WERI-Rb-1 (cell line): ENCODE data around the gene GET4.

Source experiments
- DNase-seq: peaks from one replicate; pipeline ENCODE4 v3.0.0-alpha.2; 2020
- H3K27ac ChIP-seq: fragments of 250-450 bp; sonication (Bioruptor Pico); 2 replicates; pipeline ENCODE4 v1.5.1; 2020; ENCODE audit warnings: mild to moderate bottlenecking, moderate library complexity
- H3K27me3 ChIP-seq: fragments of 250-450 bp; sonication (Bioruptor Pico); 2 replicates; pipeline ENCODE4 v1.5.1; 2021; ENCODE audit warnings: mild to moderate bottlenecking, low read depth, moderate library complexity; ENCODE audit not compliant: insufficient read depth, severe bottlenecking
- H3K36me3 ChIP-seq: fragments of 250-450 bp; sonication (Bioruptor Pico); 2 replicates; pipeline ENCODE4 v1.5.1; 2020; ENCODE audit warnings: mild to moderate bottlenecking, moderate library complexity
- H3K4me3 ChIP-seq: 2 replicates; pipeline ENCODE4 v1.5.1; 2011; ENCODE audit warnings: low read depth, mild to moderate bottlenecking, control low read depth, low read length
- H3K9me3 ChIP-seq: fragments of 250-450 bp; sonication (Bioruptor Pico); 2 replicates; pipeline ENCODE4 v1.5.1; 2021; ENCODE audit warnings: mild to moderate bottlenecking, moderate library complexity; ENCODE audit not compliant: severe bottlenecking
- CTCF ChIP-seq: IDR thresholded peaks from 2 replicates; pipeline ENCODE4 v1.5.1; 2011; ENCODE audit warnings: low read depth, mild to moderate bottlenecking, control low read depth, inconsistent platforms, low read length

GET4 gene

GRCh38 chr7:884191-885003, 8.0 kb downstream of the GET4 start:
- peaks cover 47% of the 10 kb centered on the region for H3K36me3 ChIP-seq
- no peaks in the 10 kb centered on the region for H3K9me3 ChIP-seq
- TF ChIP-seq CTCF = no peak
- H3K27ac ChIP-seq = no peak overlapping the region
- no peak for DNase-seq
- no peaks in the 10 kb centered on the region for H3K27me3 ChIP-seq
- no peak overlapping the region for H3K4me3 ChIP-seq

- Histone ChIP-seq H3K4me3 (no peak overlapping the region), H3K9me3 (no peaks in the 10 kb centered on the region), H3K27me3 (no peaks in the 10 kb centered on the region), H3K27ac (no peak overlapping the region), H3K36me3 (peaks cover 38% of the 10 kb centered on the region)
- no peak for DNase-seq
- no peak for TF ChIP-seq CTCF
These were observed 9.0 kb downstream of the GET4 start for GRCh38 chr7:885261-885892.

- TF ChIP-seq CTCF = no peak
- Histone ChIP-seq H3K27ac (no peak overlapping the region), H3K27me3 (no peaks in the 10 kb centered on the region), H3K9me3 (no peaks in the 10 kb centered on the region), H3K4me3 (no peak overlapping the region), H3K36me3 (peaks cover 38% of the 10 kb centered on the region)
- no peak for DNase-seq
These were observed 9.7 kb downstream of the GET4 start for GRCh38 chr7:885893-886625.

- Histone ChIP-seq H3K27me3 (no peaks in the 10 kb centered on the region), H3K36me3 (peaks cover 46% of the 10 kb centered on the region), H3K4me3 (no peak overlapping the region), H3K27ac (no peak overlapping the region), H3K9me3 (no peaks in the 10 kb centered on the region)
- no peak for DNase-seq
- TF ChIP-seq CTCF = no peak
These were observed 10.5 kb downstream of the GET4 start for GRCh38 chr7:886626-887487.

- H3K27me3 ChIP-seq = no peaks in the 10 kb centered on the region
- H3K9me3 ChIP-seq = no peaks in the 10 kb centered on the region
- no peak overlapping the region for H3K27ac ChIP-seq
- H3K4me3 ChIP-seq = no peak overlapping the region
- no peak for TF ChIP-seq CTCF
- no peak for DNase-seq
- H3K36me3 ChIP-seq = peaks cover 51% of the 10 kb centered on the region
These were observed 11.1 kb downstream of the GET4 start for GRCh38 chr7:887488-887820.
